ENCODE data around the gene VEZT. TPM values are rescaled to one million over a fixed set of nuclear protein-coding genes. Genes with fewer than 3 reads are reported as not detected.

VEZT gene
- total and polyA plus RNA-seq, 9 of the 15 experiments (the other 6 are each of a cell fraction or from before 2014, with no cell fraction given): 16.1 to 61.5 (median 32.6) TPM

DNA sequence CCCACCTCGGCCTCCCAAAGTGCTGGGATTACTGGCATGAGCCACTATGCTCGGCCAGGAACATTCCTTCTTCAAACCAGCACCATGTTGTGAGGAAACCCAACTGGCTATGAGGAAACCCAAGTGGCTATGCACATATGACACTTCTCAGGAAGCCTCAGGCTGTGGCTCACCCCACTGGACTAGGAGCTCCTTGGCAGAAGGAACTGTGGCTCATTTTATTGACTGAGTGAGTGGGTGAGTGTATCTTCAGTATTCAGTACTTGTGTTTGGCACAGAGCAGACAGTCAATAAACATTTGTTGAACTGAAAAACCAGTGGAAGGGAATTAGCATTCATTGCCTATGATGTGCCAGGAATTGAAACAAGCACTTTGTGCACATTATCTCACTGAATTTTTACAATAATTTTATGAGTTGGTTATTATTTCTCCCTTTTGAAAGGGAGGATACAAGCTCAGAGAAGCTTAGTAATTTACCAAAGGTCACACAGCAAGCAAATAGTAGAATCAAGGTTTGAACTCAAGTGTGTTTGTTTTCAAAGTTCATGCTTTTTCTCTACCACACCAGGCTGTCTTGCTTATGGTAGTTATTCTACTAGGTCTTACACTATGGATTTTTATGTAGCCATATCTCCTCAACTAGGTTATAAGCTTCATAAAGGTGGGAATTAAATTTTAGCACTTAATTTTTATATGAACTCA, 121.6 kb downstream of the VEZT start:
- WGBS (ENCODE audit: insufficient coverage, low coverage, missing lambda C conversion rate): 0% methylated on average over 2 of the region's 2 CpGs
- no peak overlapping the region for H3K27ac ChIP-seq (ENCODE audit: extremely low read depth, low read depth, low read length)
- intact Hi-C loops (cut with micrococcal nuclease): loop anchor here (5.0 to 10.0 kb wide), 2 partner anchors 122 to 404 kb away; partner anchors contain the start of genes FGD6 and VEZT

More for the DNA sequence above, 121.6 kb downstream of the VEZT start:
- H3K4me3 ChIP-seq: no peak overlapping the region
- ChIA-PET CTCF (ENCODE audit: low intra/inter-chr PET ratio) (no interaction called here), POLR2A (interaction anchor here (0.9 kb wide), 1 partner anchor 16 kb away, joined by 3 read pairs; no protein-coding TSS in a partner anchor)
- no peaks in the 10 kb centered on the region for H3K79me2 ChIP-seq (ENCODE audit: control insufficient read depth, insufficient read depth, low read length)
- DNase-seq (ENCODE audit: extremely low read depth in 1 of 4, low spot score in 3 of 4) (no peak), FAIRE-seq (no peak), ATAC-seq (no peak)
- H4K20me1 ChIP-seq (replicated peaks; ENCODE audit: control insufficient read depth, insufficient read depth, low read length): no peaks in the 10 kb centered on the region
- H3K9me1 ChIP-seq (ENCODE audit: control insufficient read depth, insufficient read depth, low read length): no peaks in the 10 kb centered on the region
- H2AFZ ChIP-seq (ENCODE audit: low read depth, low read length): no peak overlapping the region
- TF ChIP-seq ZNF121 (CRISPR knock-in tag; conservative IDR thresholded peaks at IDR 0.05) (0 out of 2 replicates have a peak, but pooled peaks have one; percentile 34), HCFC1 (IDR thresholded peaks at IDR 0.05; ENCODE audit: low read depth, low read length) (no peak), TRIM28 (IDR thresholded peaks at IDR 0.05) (no peak), KDM1A (IDR thresholded peaks at IDR 0.05) (0 out of 4 replicates have a peak, but pooled peaks of 1 of the 2 experiments have one; percentile 15), CHD4 (IDR thresholded peaks at IDR 0.05; ENCODE audit: insufficient read depth, insufficient replicate concordance, low read depth, low read length, poor library complexity, severe bottlenecking) (no peak), CEBPB (tag; IDR thresholded peaks at IDR 0.05) (no peak), RBM25 (IDR thresholded peaks at IDR 0.05; ENCODE audit: low read depth, low read length, severe bottlenecking) (peak; percentile 85), ZNF140 (CRISPR knock-in tag; IDR thresholded peaks at IDR 0.05) (no peak), ZNF3 (CRISPR knock-in tag; IDR thresholded peaks at IDR 0.05) (no peak), ZEB2 (IDR thresholded peaks at IDR 0.05) (no peak), BCOR (IDR thresholded peaks at IDR 0.05) (peak; percentile 61; the same call in 1 of the 2 replicates)
- TF ChIP-seq, protein P1, sequence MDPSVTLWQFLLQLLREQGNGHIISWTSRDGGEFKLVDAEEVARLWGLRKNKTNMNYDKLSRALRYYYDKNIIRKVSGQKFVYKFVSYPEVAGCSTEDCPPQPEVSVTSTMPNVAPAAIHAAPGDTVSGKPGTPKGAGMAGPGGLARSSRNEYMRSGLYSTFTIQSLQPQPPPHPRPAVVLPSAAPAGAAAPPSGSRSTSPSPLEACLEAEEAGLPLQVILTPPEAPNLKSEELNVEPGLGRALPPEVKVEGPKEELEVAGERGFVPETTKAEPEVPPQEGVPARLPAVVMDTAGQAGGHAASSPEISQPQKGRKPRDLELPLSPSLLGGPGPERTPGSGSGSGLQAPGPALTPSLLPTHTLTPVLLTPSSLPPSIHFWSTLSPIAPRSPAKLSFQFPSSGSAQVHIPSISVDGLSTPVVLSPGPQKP (CRISPR knock-in tag; IDR thresholded peaks at IDR 0.05): no peak
- TF ChIP-seq, protein P2, sequence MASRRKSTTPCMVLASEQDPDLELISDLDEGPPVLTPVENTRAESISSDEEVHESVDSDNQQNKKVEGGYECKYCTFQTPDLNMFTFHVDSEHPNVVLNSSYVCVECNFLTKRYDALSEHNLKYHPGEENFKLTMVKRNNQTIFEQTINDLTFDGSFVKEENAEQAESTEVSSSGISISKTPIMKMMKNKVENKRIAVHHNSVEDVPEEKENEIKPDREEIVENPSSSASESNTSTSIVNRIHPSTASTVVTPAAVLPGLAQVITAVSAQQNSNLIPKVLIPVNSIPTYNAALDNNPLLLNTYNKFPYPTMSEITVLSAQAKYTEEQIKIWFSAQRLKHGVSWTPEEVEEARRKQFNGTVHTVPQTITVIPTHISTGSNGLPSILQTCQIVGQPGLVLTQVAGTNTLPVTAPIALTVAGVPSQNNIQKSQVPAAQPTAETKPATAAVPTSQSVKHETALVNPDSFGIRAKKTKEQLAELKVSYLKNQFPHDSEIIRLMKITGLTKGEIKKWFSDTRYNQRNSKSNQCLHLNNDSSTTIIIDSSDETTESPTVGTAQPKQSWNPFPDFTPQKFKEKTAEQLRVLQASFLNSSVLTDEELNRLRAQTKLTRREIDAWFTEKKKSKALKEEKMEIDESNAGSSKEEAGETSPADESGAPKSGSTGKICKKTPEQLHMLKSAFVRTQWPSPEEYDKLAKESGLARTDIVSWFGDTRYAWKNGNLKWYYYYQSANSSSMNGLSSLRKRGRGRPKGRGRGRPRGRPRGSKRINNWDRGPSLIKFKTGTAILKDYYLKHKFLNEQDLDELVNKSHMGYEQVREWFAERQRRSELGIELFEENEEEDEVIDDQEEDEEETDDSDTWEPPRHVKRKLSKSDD (conservative IDR thresholded peaks at IDR 0.05; ENCODE audit: low read length): no peak
- no peak overlapping the region for H3K4me2 ChIP-seq (ENCODE audit: insufficient read depth, low read length)
- H3K27me3 ChIP-seq (ENCODE audit: control insufficient read depth in 2 of 2, insufficient read depth in 2 of 2, low read length in 2 of 2): peaks cover 5 to 16% of the 10 kb centered on the region in 2 experiments; a peak in 4 of 5 replicates
- H3K9me3 ChIP-seq (replicated peaks; ENCODE audit: control insufficient read depth, insufficient read depth, low read depth, low read length): no peaks in the 10 kb centered on the region
- no TSS peak for BruUV-seq (replicated peaks)
- H3K9ac ChIP-seq (ENCODE audit: insufficient read depth in 1 of 2, low read depth in 2 of 2, low read length in 2 of 2): no peak overlapping the region
- no peaks in the 10 kb centered on the region for H3K4me1 ChIP-seq (replicated peaks in 1 of 2; ENCODE audit: control insufficient read depth in 2 of 2, insufficient read depth in 2 of 2, low read length in 2 of 2)
- H3K36me3 ChIP-seq (ENCODE audit: control insufficient read depth, insufficient read depth, low read length): no peaks in the 10 kb centered on the region
- in situ Hi-C loops (cut with MboI): loop anchor here (10.0 kb wide), 1 partner anchor 234 kb away; no protein-coding TSS in a partner anchor

Data from K562 (cell line).